ENCODE data around the gene ADCY9.
"Not testable (repeated sequence)": the region's sequence is repeated elsewhere in the genome, so short reads cannot be mapped to it uniquely, and the experiment has no call there.

Gene ADCY9

GRCh38 chr16:3974751-3975150 lies 141.5 kb downstream of the ADCY9 start:
- no peak for DNase-seq (ENCODE audit: low spot score)

- no peak for DNase-seq (ENCODE audit: low spot score)
Measured at GRCh38 chr16:3971706-3972105, 144.5 kb downstream of the ADCY9 start.

- no peak for DNase-seq (ENCODE audit: low spot score)
Measured at GRCh38 chr16:3971261-3971660, 145.0 kb downstream of the ADCY9 start.

- DNase-seq (ENCODE audit: low spot score) = no peak
Measured at GRCh38 chr16:3968551-3968950, 147.7 kb downstream of the ADCY9 start.

GRCh38 chr16:3966681-3967080 lies 149.6 kb downstream of the ADCY9 start:
- DNase-seq (ENCODE audit: low spot score) = no peak

GRCh38 chr16:3965781-3966582 lies 150.3 kb downstream of the ADCY9 start:
- DNase-seq (ENCODE audit: low spot score) = no peak

GRCh38 chr16:3965306-3965705 lies 150.9 kb downstream of the ADCY9 start:
- DNase-seq (ENCODE audit: low spot score) = no peak

GRCh38 chr16:3964686-3965290 lies 151.5 kb downstream of the ADCY9 start:
- no peak for DNase-seq (ENCODE audit: low spot score)

GRCh38 chr16:3963886-3964685 lies 152.2 kb downstream of the ADCY9 start:
- no peak for DNase-seq (ENCODE audit: low spot score)

- no peak for DNase-seq (ENCODE audit: low spot score)
Measured at GRCh38 chr16:3963203-3963602, 153.0 kb downstream of the ADCY9 start.

- no peak for DNase-seq (ENCODE audit: low spot score)
Measured at GRCh38 chr16:3961449-3961849, 154.8 kb downstream of the ADCY9 start.

GRCh38 chr16:3959926-3960590 lies 156.2 kb downstream of the ADCY9 start:
- not testable (repeated sequence) for DNase-seq (ENCODE audit: low spot score)

- DNase-seq (ENCODE audit: low spot score) = no peak
Measured at GRCh38 chr16:3959148-3959547, 157.1 kb downstream of the ADCY9 start.

- DNase-seq (ENCODE audit: low spot score) = no peak
Measured at GRCh38 chr16:3957344-3957980, 158.8 kb downstream of the ADCY9 start.

- DNase-seq (ENCODE audit: low spot score) = no peak
Measured at GRCh38 chr16:3954411-3954921, 161.8 kb downstream of the ADCY9 start.

- no peak for DNase-seq (ENCODE audit: low spot score)
Measured at GRCh38 chr16:3953728-3954410, 162.4 kb downstream of the ADCY9 start.

- DNase-seq (ENCODE audit: low spot score) = no peak
Measured at GRCh38 chr16:3952737-3953131, 163.5 kb downstream of the ADCY9 start.

- DNase-seq (ENCODE audit: low spot score) = no peak
Measured at GRCh38 chr16:3951861-3952736, 164.1 kb downstream of the ADCY9 start.

- DNase-seq (ENCODE audit: low spot score) = not testable (repeated sequence)
Measured at GRCh38 chr16:3951380-3951779, 164.9 kb downstream of the ADCY9 start.
